HG03066 (cell line): ENCODE measurements around the gene HIPK2.

Source experiments
- ATAC-seq: cut with Tn5 transposase; IDR thresholded peaks from one replicate; pipeline ENCODE4 v1.9.1; 2021; ENCODE audit warnings: low read depth; ENCODE audit not compliant: unreplicated experiment

The HIPK2 gene

GRCh38 chr7:139777948-139778841 is at the start of gene HIPK2:
HIPK2 (minus strand) TSS chr7:139777998; CDS start chr7:139777623, 375 bp downstream.
- peak; percentile 57 for ATAC-seq

DNA sequence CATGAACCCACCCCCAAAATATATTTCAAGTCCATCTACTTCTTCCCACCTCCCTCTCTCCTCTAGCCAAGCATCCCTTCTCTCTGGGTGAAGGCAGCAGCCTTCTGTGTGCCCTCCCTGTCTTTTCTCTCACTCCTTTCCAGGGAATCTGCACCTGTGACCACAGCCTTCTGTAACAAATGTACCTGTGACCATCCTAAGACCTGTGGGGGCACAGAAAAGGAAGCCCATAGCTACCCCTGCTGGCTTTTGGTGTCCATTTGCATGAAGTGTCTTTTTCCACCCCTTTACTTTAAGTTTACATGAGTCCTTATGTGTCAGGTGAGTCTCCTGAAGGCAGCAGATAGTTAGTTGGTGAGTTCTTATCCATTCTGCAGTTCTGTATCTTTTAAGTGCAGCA is 49.2 kb upstream of the HIPK2 start:
- no peak for ATAC-seq

GRCh38 chr7:139825666-139826290 is 48.0 kb upstream of the HIPK2 start:
- no peak for ATAC-seq

DNA sequence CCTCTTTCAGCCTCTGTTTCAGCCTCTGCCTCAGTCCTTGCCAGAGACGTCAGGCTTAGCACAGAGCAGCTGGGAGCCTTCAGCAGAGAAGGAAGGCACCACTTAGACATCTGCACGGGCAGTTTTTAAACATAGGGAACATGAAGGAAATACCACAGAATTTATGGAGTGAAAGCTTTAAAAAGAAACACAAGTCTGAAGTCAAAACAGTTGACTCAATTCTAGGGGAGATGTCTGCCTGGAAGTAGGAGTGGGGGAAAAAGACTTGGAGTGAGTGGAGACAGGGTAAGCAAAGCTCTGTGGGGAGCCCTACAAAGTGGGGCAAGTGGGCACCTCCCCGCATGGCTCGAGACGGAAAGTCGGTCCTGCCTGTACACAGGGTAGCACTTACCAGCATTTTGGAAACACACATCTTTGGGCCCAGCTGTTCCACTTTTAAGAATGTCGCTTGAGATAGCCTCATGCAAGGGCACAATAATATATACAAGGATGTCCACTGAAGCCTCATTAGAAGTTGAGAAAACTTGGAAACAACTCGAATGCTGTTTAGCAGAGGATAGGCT is 46.2 kb upstream of the HIPK2 start:
- no peak for ATAC-seq

GRCh38 chr7:139822855-139823254 is 45.1 kb upstream of the HIPK2 start:
- ATAC-seq = no peak

GRCh38 chr7:139821349-139822105 is 43.7 kb upstream of the HIPK2 start:
- ATAC-seq = no peak

DNA sequence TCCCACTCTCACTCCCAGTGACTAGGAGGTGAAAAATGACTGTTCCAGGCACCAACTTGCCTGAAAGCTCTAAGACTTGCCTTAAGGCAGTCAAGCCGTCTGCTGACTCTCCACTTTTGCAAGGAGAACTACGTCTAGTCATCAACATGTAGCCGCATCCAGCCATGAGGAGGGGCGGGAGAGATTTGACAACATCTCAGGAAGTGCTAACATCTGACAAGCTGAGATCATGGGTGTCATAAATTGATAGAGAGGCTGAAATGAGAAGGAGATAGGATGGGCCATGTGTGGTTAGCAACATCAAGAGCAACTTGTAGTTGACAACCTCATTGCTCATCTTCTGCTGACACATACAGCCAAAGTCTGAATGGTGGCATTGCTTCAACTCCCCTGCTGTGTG is 42.3 kb upstream of the HIPK2 start:
- no peak for ATAC-seq

- ATAC-seq = no peak
Observed at GRCh38 chr7:139817249-139817648, 39.5 kb upstream of the HIPK2 start.

DNA sequence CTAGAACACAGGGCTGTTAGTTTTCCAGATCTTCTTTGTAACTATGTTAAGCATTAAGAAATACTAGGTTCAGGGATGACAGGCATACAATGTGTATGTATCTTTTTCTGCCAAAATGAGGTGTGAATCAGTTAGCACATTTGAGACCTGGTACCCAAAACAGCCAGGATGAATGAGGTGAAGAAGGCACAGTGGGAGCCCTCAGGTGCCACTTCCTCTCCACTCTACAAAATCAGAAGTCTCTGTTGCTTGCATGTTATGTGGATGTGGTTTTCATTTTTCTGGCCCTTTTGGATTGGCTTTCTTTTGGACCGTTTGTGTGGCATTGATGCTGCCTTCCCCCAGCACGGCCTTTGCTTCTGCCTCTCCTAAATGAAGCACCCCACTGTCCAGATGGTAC is 35.9 kb upstream of the HIPK2 start:
- no peak for ATAC-seq

- ATAC-seq = no peak
Observed at GRCh38 chr7:139813151-139813550, 35.4 kb upstream of the HIPK2 start.

GRCh38 chr7:139811066-139811465 is 33.3 kb upstream of the HIPK2 start:
- ATAC-seq = no peak

GRCh38 chr7:139808846-139809442 is 31.1 kb upstream of the HIPK2 start:
- no peak for ATAC-seq

GRCh38 chr7:139808427-139808826 is 30.6 kb upstream of the HIPK2 start:
- no peak for ATAC-seq

DNA sequence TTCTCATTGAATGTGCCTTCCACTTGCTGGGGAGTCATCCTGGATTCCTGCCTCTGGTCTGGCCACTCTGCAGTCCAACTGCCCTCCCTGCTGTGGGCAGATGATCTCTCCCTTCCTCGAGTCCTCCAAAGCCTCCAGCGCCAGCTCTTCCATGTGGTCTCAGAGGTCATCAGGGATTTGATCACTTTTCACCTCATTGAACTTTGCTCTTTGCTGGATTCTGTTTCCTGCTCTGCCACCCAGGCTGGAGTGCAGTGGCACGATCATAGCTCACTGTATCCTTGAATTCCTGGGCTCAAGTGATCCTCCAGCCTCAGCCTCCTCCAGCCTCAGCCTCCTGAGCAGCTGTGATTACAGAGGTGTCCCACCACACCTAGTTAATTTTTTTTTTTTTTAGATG is 29.2 kb upstream of the HIPK2 start:
- no peak for ATAC-seq

DNA sequence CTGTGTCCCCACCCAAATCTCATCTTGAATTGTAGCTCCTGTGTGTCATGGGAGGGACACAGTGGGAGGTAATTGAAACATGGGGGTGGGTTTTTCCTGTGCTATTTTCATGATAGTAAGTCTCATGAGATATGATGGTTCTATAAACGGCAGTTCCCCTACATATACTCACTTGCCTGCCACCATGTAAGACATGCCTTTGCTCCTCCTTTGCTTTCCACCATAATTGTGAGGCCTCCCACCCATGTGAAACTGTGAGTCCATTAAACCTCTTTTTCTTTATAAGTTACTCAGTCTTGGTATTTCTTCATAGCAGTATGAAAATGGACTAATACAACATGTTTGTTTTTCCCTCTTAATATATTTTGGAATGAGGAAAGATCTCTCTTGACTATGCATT is 26.8 kb upstream of the HIPK2 start:
- no peak for ATAC-seq

- ATAC-seq = no peak
Observed at GRCh38 chr7:139799586-139799985, 21.8 kb upstream of the HIPK2 start.

DNA sequence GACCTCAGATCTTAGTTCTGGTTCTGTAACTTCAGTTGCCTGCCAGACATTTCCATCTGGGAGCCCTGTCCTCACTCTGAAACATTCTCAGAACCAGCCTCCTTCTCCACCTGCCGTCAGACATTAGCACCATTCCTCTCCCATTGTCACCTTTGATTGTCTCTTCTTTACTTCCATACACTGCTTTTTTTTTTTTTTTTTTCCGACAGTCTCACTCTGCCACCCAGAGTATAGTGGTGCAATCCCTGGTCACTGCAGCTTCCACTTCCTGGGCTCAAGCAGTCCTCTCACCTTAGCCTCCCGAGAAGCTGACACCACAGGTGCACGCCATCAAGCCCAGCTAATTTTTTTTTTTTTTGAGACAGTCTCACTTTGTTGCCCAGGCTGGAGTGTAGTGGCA is 21.1 kb upstream of the HIPK2 start:
- ATAC-seq = no peak

DNA sequence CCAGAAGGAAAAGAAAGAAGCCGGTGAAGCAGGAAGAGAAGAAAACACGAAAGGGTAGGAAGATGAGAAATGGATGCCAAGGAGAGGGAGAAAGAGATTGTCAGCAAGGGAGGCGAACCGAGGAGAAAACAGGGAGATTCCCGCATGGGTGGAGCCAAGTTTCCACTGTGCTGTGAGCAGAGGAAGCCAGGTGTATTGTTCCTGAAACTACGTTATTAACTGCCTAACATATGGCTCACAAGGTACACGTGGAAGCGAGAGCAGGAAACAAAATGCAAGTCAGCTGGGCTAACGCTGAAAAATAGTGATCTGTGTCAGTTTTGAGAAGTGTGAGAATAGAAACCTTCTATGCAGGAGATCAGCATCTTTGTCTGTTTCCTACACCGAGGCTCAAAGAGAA is 20.4 kb upstream of the HIPK2 start:
- ATAC-seq = peak; percentile 85

DNA sequence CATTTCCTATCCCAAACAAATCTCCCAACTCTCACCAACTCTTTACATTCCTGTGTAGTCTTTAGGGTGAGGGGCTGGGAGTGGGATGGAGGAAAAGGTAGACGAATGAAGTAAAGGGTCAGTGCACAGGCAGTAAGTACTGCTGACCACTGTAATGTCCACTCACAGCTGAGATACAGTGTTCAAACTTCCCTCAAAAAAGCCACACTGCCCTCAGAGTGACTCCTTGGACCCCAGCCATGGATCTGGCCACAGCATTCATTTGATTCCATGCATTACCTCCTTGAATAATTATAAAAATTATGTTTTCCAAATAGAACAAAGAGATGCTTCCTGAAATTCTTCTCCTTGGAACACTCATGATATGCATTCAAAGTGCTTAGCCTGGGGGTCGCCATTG is 19.8 kb upstream of the HIPK2 start:
- no peak for ATAC-seq

GRCh38 chr7:139791316-139791715 is 13.5 kb upstream of the HIPK2 start:
- ATAC-seq = no peak

DNA sequence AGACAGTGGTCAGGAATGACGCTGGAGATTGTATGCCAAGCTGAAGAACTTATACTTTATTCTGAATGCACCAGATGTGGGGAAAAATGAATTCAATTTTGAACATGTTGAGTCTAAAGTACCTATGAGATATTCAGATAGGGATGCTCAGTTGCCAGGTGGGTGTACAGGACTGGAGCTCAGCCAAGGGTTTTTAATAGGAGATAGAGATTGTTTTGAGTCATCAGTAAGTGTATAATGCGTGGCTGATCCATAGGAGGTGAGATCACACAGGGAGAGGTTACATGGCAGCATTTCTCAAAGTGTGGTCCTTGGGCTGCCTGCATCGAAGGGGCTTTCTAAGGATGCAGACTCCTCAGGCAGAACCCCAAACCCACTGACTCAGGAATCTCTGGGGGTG is 6.8 kb upstream of the HIPK2 start:
- no peak for ATAC-seq
